Effector memory CD8-positive, alpha-beta T cell (primary cell): ENCODE results near the gene PDLIM1.

Experiments
- ATAC-seq: fragments of 150-1000 bp; cut with Tn5 transposase; replicated peaks from 2 replicates; pipeline ENCODE4 v1.10.0; 2021; ENCODE audit warnings: mild to moderate bottlenecking, moderate library complexity
- DNase-seq, 3 experiments: peaks; one replicate each; pipeline ENCODE4 v3.0.0; 2021
- H3K27ac Mint-ChIP-seq, 2 donors: one replicate each; pipeline ENCODE4 v1.8.0; 2022; ENCODE audit warnings: mild to moderate bottlenecking in 2 of 2, mixed read lengths in 2 of 2, moderate library complexity in 2 of 2
- H3K27me3 Mint-ChIP-seq, 2 donors: one replicate each; pipeline ENCODE4 v1.8.0; 2022; ENCODE audit warnings: mixed read lengths in 2 of 2
- H3K36me3 Mint-ChIP-seq: one replicate; pipeline ENCODE4 v1.8.0; 2022; ENCODE audit warnings: mild to moderate bottlenecking, moderate library complexity, mixed read lengths; ENCODE audit not compliant: insufficient read depth
- H3K4me1 Mint-ChIP-seq, 2 donors: one replicate each; pipeline ENCODE4 v1.8.0; 2022; ENCODE audit warnings: low read depth in 2 of 2, mixed read lengths in 2 of 2
- H3K4me3 Mint-ChIP-seq, 2 donors: one replicate each; pipeline ENCODE4 v1.8.0; 2022; ENCODE audit warnings: mild to moderate bottlenecking in 2 of 2, mixed read lengths in 2 of 2, moderate library complexity in 2 of 2
- H3K9me3 Mint-ChIP-seq, 2 donors: one replicate each; pipeline ENCODE4 v1.8.0; 2022; ENCODE audit warnings: mixed read lengths in 2 of 2

The PDLIM1 gene

GRCh38 chr10:95289921-95290421, 832 bp downstream of the PDLIM1 start:
- ATAC-seq: no peak
- H3K27me3 Mint-ChIP-seq: peaks cover 7 to 48% of the 10 kb centered on the region in 2 donors
- no peaks in the 10 kb centered on the region for H3K9me3 Mint-ChIP-seq
- peaks cover 2% of the 10 kb centered on the region for H3K36me3 Mint-ChIP-seq
- peak overlapping the region; percentile 70 to 79 for H3K4me3 Mint-ChIP-seq
- DNase-seq: no peak
- H3K27ac Mint-ChIP-seq: no peak overlapping the region
- H3K4me1 Mint-ChIP-seq: peaks cover 8 to 13% of the 10 kb centered on the region in 2 donors

GRCh38 chr10:95289003-95289920, 1.5 kb downstream of the PDLIM1 start:
- Mint-ChIP-seq H3K27ac (no peak overlapping the region), H3K27me3 (peaks cover 7 to 48% of the 10 kb centered on the region in 2 donors), H3K36me3 (no peaks in the 10 kb centered on the region), H3K4me1 (peaks cover 3 to 14% of the 10 kb centered on the region in 2 donors), H3K9me3 (no peaks in the 10 kb centered on the region), H3K4me3 (peak overlapping the region; percentile 70 to 79)
- no peak for DNase-seq
- ATAC-seq: no peak

- Mint-ChIP-seq H3K9me3 (no peaks in the 10 kb centered on the region), H3K36me3 (no peaks in the 10 kb centered on the region), H3K4me3 (no peak overlapping the region), H3K27me3 (peaks cover 7 to 48% of the 10 kb centered on the region in 2 donors), H3K4me1 (peaks cover 3 to 14% of the 10 kb centered on the region in 2 donors), H3K27ac (no peak overlapping the region)
- ATAC-seq (no peak), DNase-seq (no peak)
These were observed 2.5 kb downstream of the PDLIM1 start for GRCh38 chr10:95288303-95288702.

GRCh38 chr10:95287281-95287680, 3.5 kb downstream of the PDLIM1 start:
- Mint-ChIP-seq H3K4me1 (peaks cover under 1 to 14% of the 10 kb centered on the region in 2 donors), H3K4me3 (no peak overlapping the region), H3K36me3 (no peaks in the 10 kb centered on the region), H3K9me3 (no peaks in the 10 kb centered on the region), H3K27ac (peak overlapping the region in 1 of 2 donors; percentile 3), H3K27me3 (peaks cover 7 to 46% of the 10 kb centered on the region in 2 donors)
- ATAC-seq (no peak), DNase-seq (no peak)

- peaks cover 0 to 11% of the 10 kb centered on the region in 2 donors for H3K4me1 Mint-ChIP-seq
- H3K36me3 Mint-ChIP-seq: no peaks in the 10 kb centered on the region
- ATAC-seq (no peak), DNase-seq (no peak)
- H3K4me3 Mint-ChIP-seq: no peak overlapping the region
- H3K9me3 Mint-ChIP-seq: no peaks in the 10 kb centered on the region
- peaks cover 3 to 40% of the 10 kb centered on the region in 2 donors for H3K27me3 Mint-ChIP-seq
- peak overlapping the region in 1 of 2 donors; percentile 3 for H3K27ac Mint-ChIP-seq
These were observed 4.1 kb downstream of the PDLIM1 start for GRCh38 chr10:95286707-95287106.

- Mint-ChIP-seq H3K27me3 (peaks cover 0 to 34% of the 10 kb centered on the region in 2 donors), H3K9me3 (no peaks in the 10 kb centered on the region), H3K36me3 (no peaks in the 10 kb centered on the region), H3K4me1 (peaks cover 0 to 5% of the 10 kb centered on the region in 2 donors), H3K4me3 (no peak overlapping the region), H3K27ac (no peak overlapping the region)
- DNase-seq (no peak), ATAC-seq (no peak)
These were observed 5.2 kb downstream of the PDLIM1 start for GRCh38 chr10:95285556-95285955.

GRCh38 chr10:95284807-95285206, 6.0 kb downstream of the PDLIM1 start:
- DNase-seq: no peak
- no peak overlapping the region for H3K27ac Mint-ChIP-seq

GRCh38 chr10:95282107-95282506, 8.7 kb downstream of the PDLIM1 start:
- ATAC-seq: no peak
- DNase-seq: no peak
- no peaks in the 10 kb centered on the region for H3K9me3 Mint-ChIP-seq
- H3K36me3 Mint-ChIP-seq: no peaks in the 10 kb centered on the region
- H3K4me1 Mint-ChIP-seq: peaks cover 0 to 3% of the 10 kb centered on the region in 2 donors
- no peak overlapping the region for H3K4me3 Mint-ChIP-seq
- no peak overlapping the region for H3K27ac Mint-ChIP-seq
- H3K27me3 Mint-ChIP-seq: peaks cover 0 to 7% of the 10 kb centered on the region in 2 donors

More at GRCh38 chr10:95284807-95285206, 6.0 kb downstream of the PDLIM1 start:
- H3K9me3 Mint-ChIP-seq: no peaks in the 10 kb centered on the region
- ATAC-seq: no peak
- peaks cover 0 to 5% of the 10 kb centered on the region in 2 donors for H3K4me1 Mint-ChIP-seq
- peaks cover 0 to 30% of the 10 kb centered on the region in 2 donors for H3K27me3 Mint-ChIP-seq
- H3K4me3 Mint-ChIP-seq: no peak overlapping the region
- H3K36me3 Mint-ChIP-seq: no peaks in the 10 kb centered on the region

GRCh38 chr10:95281206-95281605, 9.6 kb downstream of the PDLIM1 start:
- no peak overlapping the region for H3K27ac Mint-ChIP-seq

GRCh38 chr10:95280637-95281036, 10.2 kb downstream of the PDLIM1 start:
- Mint-ChIP-seq H3K4me3 (no peak overlapping the region), H3K36me3 (no peaks in the 10 kb centered on the region), H3K4me1 (peaks cover 0 to 3% of the 10 kb centered on the region in 2 donors), H3K27ac (no peak overlapping the region), H3K27me3 (no peaks in the 10 kb centered on the region), H3K9me3 (no peaks in the 10 kb centered on the region)
- DNase-seq (no peak), ATAC-seq (no peak)

More at GRCh38 chr10:95281206-95281605, 9.6 kb downstream of the PDLIM1 start:
- Mint-ChIP-seq H3K4me1 (peaks cover 0 to 3% of the 10 kb centered on the region in 2 donors), H3K4me3 (no peak overlapping the region), H3K27me3 (no peaks in the 10 kb centered on the region), H3K36me3 (no peaks in the 10 kb centered on the region), H3K9me3 (no peaks in the 10 kb centered on the region)
- ATAC-seq: no peak
- DNase-seq: no peak

- no peak overlapping the region for H3K27ac Mint-ChIP-seq
- no peaks in the 10 kb centered on the region for H3K36me3 Mint-ChIP-seq
- ATAC-seq: no peak
- H3K9me3 Mint-ChIP-seq: no peaks in the 10 kb centered on the region
- peaks cover 0 to 7% of the 10 kb centered on the region in 2 donors for H3K27me3 Mint-ChIP-seq
- no peak for DNase-seq
- no peaks in the 10 kb centered on the region for H3K4me1 Mint-ChIP-seq
- no peak overlapping the region for H3K4me3 Mint-ChIP-seq
These were observed 11.6 kb downstream of the PDLIM1 start for GRCh38 chr10:95279042-95279820.

- no peak overlapping the region for H3K4me3 Mint-ChIP-seq
- no peaks in the 10 kb centered on the region for H3K36me3 Mint-ChIP-seq
- H3K27me3 Mint-ChIP-seq: peaks cover 0 to 7% of the 10 kb centered on the region in 2 donors
- H3K9me3 Mint-ChIP-seq: no peaks in the 10 kb centered on the region
- no peak overlapping the region for H3K27ac Mint-ChIP-seq
- no peaks in the 10 kb centered on the region for H3K4me1 Mint-ChIP-seq
- ATAC-seq: no peak
- no peak for DNase-seq
These were observed 12.5 kb downstream of the PDLIM1 start for GRCh38 chr10:95278061-95278988.
